ENCODE data around the gene CNDP1. TPM values are rescaled to one million over a fixed set of nuclear protein-coding genes. Genes with fewer than 3 reads are reported as not detected.

CNDP1 gene
- polyA plus RNA-seq, 1 experiment: not detected

DNA sequence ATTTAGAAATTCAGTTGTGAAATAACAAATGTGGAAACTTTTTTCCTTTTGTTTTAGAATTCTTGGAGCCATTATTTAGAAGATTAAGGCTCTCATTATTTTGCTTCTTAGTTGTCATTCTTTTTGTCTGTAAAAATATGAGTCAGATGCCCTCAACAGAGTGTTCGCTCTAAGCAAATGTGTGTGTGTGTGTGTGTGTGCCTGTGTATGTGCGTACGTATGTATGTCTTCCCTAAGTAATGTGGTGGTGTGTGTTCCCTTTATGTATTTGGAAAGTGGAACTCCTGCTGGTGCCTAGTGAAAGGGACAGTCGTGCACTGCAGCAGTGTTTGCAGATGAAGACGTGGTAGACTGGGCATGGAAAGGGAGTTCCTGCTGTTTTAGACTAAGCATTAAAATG is 90.9 kb downstream of the CNDP1 start:
- CTCF ChIA-PET: no interaction called here
- no peaks in the 10 kb centered on the region for H3K9me3 ChIP-seq (ENCODE audit: control insufficient read depth, insufficient read depth, low read length)
- no peak overlapping the region for H3K4me3 ChIP-seq (ENCODE audit: low read depth, low read length)
- no peak for TF ChIP-seq CTCF (IDR thresholded peaks at IDR 0.05; ENCODE audit: low read depth, low read length)
- H3K27ac ChIP-seq (ENCODE audit: low read depth, low read length): no peak overlapping the region
- no peaks in the 10 kb centered on the region for H3K27me3 ChIP-seq (ENCODE audit: control insufficient read depth, insufficient read depth, low read length)
- POLR2A ChIA-PET: no interaction called here
- DNase-seq (ENCODE audit: low read depth, low spot score): no peak

GRCh38 chr18:74626049-74626874 is 92.0 kb downstream of the CNDP1 start:
- no peak for TF ChIP-seq CTCF (IDR thresholded peaks at IDR 0.05; ENCODE audit: low read depth, low read length)
- Histone ChIP-seq H3K27ac (ENCODE audit: low read depth, low read length) (no peak overlapping the region), H3K9me3 (ENCODE audit: control insufficient read depth, insufficient read depth, low read length) (no peaks in the 10 kb centered on the region), H3K27me3 (ENCODE audit: control insufficient read depth, insufficient read depth, low read length) (no peaks in the 10 kb centered on the region), H3K4me3 (ENCODE audit: low read depth, low read length) (no peak overlapping the region)
- CTCF ChIA-PET: no interaction called here
- POLR2A ChIA-PET: no interaction called here
- no peak for DNase-seq (ENCODE audit: low read depth, low spot score)

GRCh38 chr18:74630804-74631203 is 96.5 kb downstream of the CNDP1 start:
- TF ChIP-seq CTCF (IDR thresholded peaks at IDR 0.05; ENCODE audit: low read depth, low read length): no peak
- H3K9me3 ChIP-seq (ENCODE audit: control insufficient read depth, insufficient read depth, low read length): no peaks in the 10 kb centered on the region; the same call in 1 of the 2 replicates
- H3K27me3 ChIP-seq (ENCODE audit: control insufficient read depth, insufficient read depth, low read length): no peaks in the 10 kb centered on the region
- ChIA-PET POLR2A (no interaction called here), CTCF (no interaction called here)
- no peak overlapping the region for H3K4me3 ChIP-seq (ENCODE audit: low read depth, low read length)
- no peak overlapping the region for H3K27ac ChIP-seq (ENCODE audit: low read depth, low read length)
- DNase-seq (ENCODE audit: low read depth, low spot score): no peak

DNA sequence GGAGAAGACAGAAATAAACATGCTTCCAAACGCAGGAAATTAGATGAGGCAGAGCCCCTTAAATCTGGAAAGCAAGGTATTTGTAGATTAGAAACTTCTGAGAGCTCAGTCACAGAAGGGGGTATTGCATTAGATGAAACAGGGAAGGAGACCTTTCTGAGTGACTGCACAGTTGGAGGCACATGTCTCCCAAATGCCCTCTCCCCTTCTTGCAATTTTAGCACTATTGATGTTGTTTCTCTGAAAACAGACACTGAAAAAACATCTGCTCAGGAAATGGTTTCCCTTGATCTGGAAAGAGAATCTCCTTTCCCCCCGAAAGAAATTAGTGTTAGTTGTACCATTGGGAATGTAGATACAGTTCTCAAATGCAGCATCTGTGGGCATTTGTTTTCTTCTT is 96.9 kb downstream of the CNDP1 start:
- no peak for TF ChIP-seq CTCF (IDR thresholded peaks at IDR 0.05; ENCODE audit: low read depth, low read length)
- Histone ChIP-seq H3K4me3 (ENCODE audit: low read depth, low read length) (peak overlapping the region; percentile 7; the same call in 1 of the 2 replicates), H3K9me3 (ENCODE audit: control insufficient read depth, insufficient read depth, low read length) (no peaks in the 10 kb centered on the region; the same call in 1 of the 2 replicates), H3K27me3 (ENCODE audit: control insufficient read depth, insufficient read depth, low read length) (no peaks in the 10 kb centered on the region), H3K27ac (ENCODE audit: low read depth, low read length) (peak overlapping the region; percentile 55)
- ChIA-PET CTCF (interaction anchor here (0.5 to 1.1 kb wide), 2 partner anchors 7 to 79 kb away, joined by 3 read pairs; no protein-coding TSS in a partner anchor), POLR2A (interaction anchor here (0.6 kb wide), 1 partner anchor 429 kb away, joined by 4 read pairs; no protein-coding TSS in a partner anchor)
- DNase-seq (ENCODE audit: low read depth, low spot score): no peak
